Vagina (tissue), 2 donors: ENCODE data around the gene SERPINC1.

Experiments
- CTCF ChIP-seq, 3 experiments: fragments of 450-650 bp in 2 of 3; fragments of 200-600 bp in 1 of 3; sonication (generic) in 1 of 3; IDR thresholded peaks; one replicate each; pipeline ENCODE4 v1.5.1; 2017 to 2019; ENCODE audit warnings: antibody characterized with exemption in 3 of 3, mild to moderate bottlenecking in 2 of 3, moderate library complexity in 2 of 3
- POLR2A ChIP-seq, 2 donors: fragments of 450-650 bp; IDR thresholded peaks; one replicate each; pipeline ENCODE4 v1.6.1; 2017; ENCODE audit warnings: antibody characterized with exemption in 2 of 2, mild to moderate bottlenecking in 2 of 2, moderate library complexity in 2 of 2

- TF ChIP-seq CTCF (IDR thresholded peaks at IDR 0.05) = no peak
- TF ChIP-seq POLR2A (IDR thresholded peaks at IDR 0.05) = no peak
Observed at GRCh38 chr1:173937062-173937461, 19.9 kb upstream of the SERPINC1 start.
